K562 (cell line): ENCODE data around the gene EFNB3. TPM values are rescaled to one million over a fixed set of nuclear protein-coding genes. Genes with fewer than 3 reads are reported as not detected.

Experiments
- ATAC-seq: fragments of 200-7000 bp; cut with Tn5 transposase; 3 replicates; pipeline ENCODE4 v1.9.1; 2020; ENCODE audit warnings: moderate library complexity
- BruUV-seq: library from RNA; stranded (reverse); fragments of 400-500 nt; replicated peaks from 2 replicates; lab custom pipeline; 2021; lab: Mats Ljungman, UMichigan
- CTCF ChIA-PET: fragments of 300-600 bp; formaldehyde crosslinking; extraction: SDS; loops from one replicate; lab custom pipeline; 2021; ENCODE audit warnings: low intra/inter-chr PET ratio; lab: Yijun Ruan, JAX
- POLR2A ChIA-PET: fragments of 300-600, 350-650 bp; sonication (Branson Sonifier 250); formaldehyde crosslinking; extraction: SDS; loops from one replicate; lab custom pipeline; 2021; ENCODE audit warnings: antibody characterized with exemption, inconsistent platforms; lab: Yijun Ruan, JAX
- DNase-seq, 4 experiments: peaks; one replicate each; pipeline versions ENCODE4 v3.0.0 to v3.0.0-alpha.2; 2011 to 2018; ENCODE audit warnings: low spot score in 3 of 4, mixed read lengths in 3 of 4; ENCODE audit errors: extremely low read depth in 1 of 4
- FAIRE-seq: peaks from 2 replicates; lab custom pipeline; 2011; peaks lifted over from hg19 to GRCh38; lab: Jason Lieb, UNC
- H2AFZ ChIP-seq: 2 replicates; pipeline ENCODE4 v1.6.0; 2011; ENCODE audit warnings: low read depth, low read length, control low read depth, inconsistent platforms
- H3K27ac ChIP-seq: fragments of 200-600 bp; 3 replicates; pipeline ENCODE4 v1.8.0; 2011; ENCODE audit warnings: low read depth, mild to moderate bottlenecking, control low read depth, inconsistent platforms, low read length, moderate library complexity, mixed read lengths; ENCODE audit errors: extremely low read depth
- H3K27me3 ChIP-seq, 2 experiments: fragments of 300-600 bp in 1 of 2; 2 replicates in 1 of 2; 3 replicates in 1 of 2; pipeline versions ENCODE4 v1.6.0 to v1.8.0; 2011; ENCODE audit warnings: inconsistent platforms in 2 of 2, low read length in 2 of 2, mild to moderate bottlenecking in 1 of 2, mixed read lengths in 1 of 2, moderate library complexity in 1 of 2; ENCODE audit not compliant: control insufficient read depth in 2 of 2, insufficient read depth in 2 of 2
- H3K36me3 ChIP-seq: fragments of 300-600 bp; 3 replicates; pipeline ENCODE4 v1.8.0; 2011; ENCODE audit warnings: mild to moderate bottlenecking, low read length, inconsistent platforms; ENCODE audit not compliant: control insufficient read depth, insufficient read depth
- H3K4me1 ChIP-seq, 2 experiments: fragments of 200-600 bp in 1 of 2; replicated peaks in 1 of 2; 2 replicates in 1 of 2; 3 replicates in 1 of 2; pipeline versions ENCODE4 v1.5.1 to v1.8.0; 2011; ENCODE audit warnings: inconsistent platforms in 2 of 2, low read length in 2 of 2, mild to moderate bottlenecking in 1 of 2, mixed read lengths in 1 of 2, moderate library complexity in 1 of 2; ENCODE audit not compliant: control insufficient read depth in 2 of 2, insufficient read depth in 2 of 2
- H3K4me2 ChIP-seq: 2 replicates; pipeline ENCODE4 v1.6.1; 2011; ENCODE audit warnings: low read length, control low read depth, inconsistent platforms, mixed read lengths; ENCODE audit not compliant: insufficient read depth
- H3K4me3 ChIP-seq: fragments of 200-600 bp; sonication (generic), shearing (Covaris generic); 2 replicates; pipeline ENCODE4 v1.5.1; 2016; ENCODE audit warnings: control low read depth, inconsistent platforms
- H3K79me2 ChIP-seq: fragments of 200-600 bp; 3 replicates; pipeline ENCODE4 v1.8.0; 2011; ENCODE audit warnings: low read length, inconsistent platforms; ENCODE audit not compliant: control insufficient read depth, insufficient read depth
- H3K9ac ChIP-seq, 2 experiments: 2 replicates each; pipeline versions ENCODE4 v1.6.0 to v1.6.1; 2011; ENCODE audit warnings: low read depth in 2 of 2, low read length in 2 of 2, control low read depth in 1 of 2, inconsistent platforms in 1 of 2, mild to moderate bottlenecking in 1 of 2, mixed read lengths in 1 of 2; ENCODE audit not compliant: insufficient read depth in 1 of 2
- H3K9me1 ChIP-seq: one replicate; pipeline ENCODE4 v1.6.0; 2011; ENCODE audit warnings: inconsistent platforms, mild to moderate bottlenecking, low read length, moderate library complexity; ENCODE audit not compliant: control insufficient read depth, insufficient read depth
- H3K9me3 ChIP-seq: replicated peaks from 2 replicates; pipeline ENCODE4 v1.5.1; 2011; ENCODE audit warnings: low read depth, low read length, inconsistent platforms; ENCODE audit not compliant: control insufficient read depth, insufficient read depth
- H4K20me1 ChIP-seq: replicated peaks from 2 replicates; pipeline ENCODE4 v1.6.1; 2011; ENCODE audit warnings: low read length, inconsistent platforms, mixed read lengths; ENCODE audit not compliant: control insufficient read depth, insufficient read depth
- CREB3L1 ChIP-seq: fragments of 450-650 bp; IDR thresholded peaks from 2 replicates; pipeline ENCODE4 v1.6.1; 2014; ENCODE audit warnings: low read depth, mild to moderate bottlenecking, moderate library complexity, borderline replicate concordance
- WGBS: fragments of 100-300 bp; shearing (Covaris generic); methylation state at CpG from one replicate; pipeline ENCODE4 v1.1.6; 2016; ENCODE audit warnings: low coverage, mixed read lengths; ENCODE audit not compliant: insufficient coverage; ENCODE audit errors: missing lambda C conversion rate; 5-methylcytosine and 5-hydroxymethylcytosine counted together
- in situ Hi-C: fragments of 300-500 bp; cut with MboI; formaldehyde crosslinking; loops from 4 replicates; pipeline ENCODE4 v1.15.0; 2018; ENCODE audit warnings: inconsistent platforms, mixed read lengths
- intact Hi-C: fragments of 100-400 bp; cut with micrococcal nuclease; formaldehyde crosslinking; loops from 2 replicates; pipeline ENCODE4 v1.14.2; 2022
- polyA plus RNA-seq, 8 experiments: library from polyadenylated mRNA; depleted of rRNA in 4 of 8; stranded (reverse) in 5 of 8; unstranded in 3 of 8; fragments of >200 nt; fragmentation: Nextera tagmentation in 2 of 8; fragmentation: Illumina TruSeq in 1 of 8; extraction: Ambion mirVana in 2 of 8; extraction: Trizol in 1 of 8; gene quantifications; 2 replicates each; pipeline versions ENCODE4 v1.2.1 to v1.2.3, GENCODE V29; 2011 to 2014; ENCODE audit warnings: inconsistent platforms in 1 of 8, missing spikeins in 1 of 8
- total RNA-seq, 7 experiments: library from RNA; depleted of rRNA in 6 of 7; stranded (reverse); fragments of >200 nt in 6 of 7; fragmentation: Illumina TruSeq in 2 of 7; extraction: Trizol in 2 of 7; gene quantifications; 2 replicates each; pipeline versions ENCODE4 v1.2.1 to v1.2.3, GENCODE V29; 2011 to 2021; ENCODE audit warnings: low replicate concordance in 1 of 7

Gene EFNB3
- total and polyA plus RNA-seq, 9 of the 15 experiments (the other 6 are each of a cell fraction or from before 2014, with no cell fraction given), result not detected

GRCh38 chr17:7747635-7748071 lies 42.7 kb downstream of the EFNB3 start:
- no peak overlapping the region for H3K9ac ChIP-seq
- ATAC-seq (no peak), DNase-seq (no peak), FAIRE-seq (no peak)
- no peaks in the 10 kb centered on the region; a peak in 2 of 5 replicates for H3K4me1 ChIP-seq
- H3K9me3 ChIP-seq, result no peaks in the 10 kb centered on the region
- no peak overlapping the region for H3K4me3 ChIP-seq
- no peak overlapping the region for H3K27ac ChIP-seq
- H3K36me3 ChIP-seq, result no peaks in the 10 kb centered on the region
- in situ Hi-C loops, result loop anchor here (10.0 kb wide), 1 partner anchor 237 kb away; no protein-coding TSS in a partner anchor
- H2AFZ ChIP-seq, result no peak overlapping the region
- ChIA-PET POLR2A (interaction anchor here (0.6 kb wide), 1 partner anchor 71 kb away, joined by 3 read pairs; no protein-coding TSS in a partner anchor), CTCF (no interaction called here)
- no peaks in the 10 kb centered on the region for H3K9me1 ChIP-seq
- WGBS, result 0% methylated on average over 4 of the region's 4 CpGs
- no peak overlapping the region for H3K4me2 ChIP-seq
- peaks cover 0 to 3% of the 10 kb centered on the region in 2 experiments; a peak in 2 of 5 replicates for H3K27me3 ChIP-seq
- intact Hi-C loops, result loop anchor here (2.0 to 10.0 kb wide), 2 partner anchors 29 to 107 kb away; partner anchors contain the start of genes CYB5D1, NAA38 and TMEM88
- TF ChIP-seq CREB3L1, result no peak
- no TSS peak for BruUV-seq
- no peaks in the 10 kb centered on the region for H4K20me1 ChIP-seq
- H3K79me2 ChIP-seq, result no peaks in the 10 kb centered on the region
